Measurements from ENCODE around the gene CALCOCO2. TPM values are rescaled to one million over a fixed set of nuclear protein-coding genes. Genes with fewer than 3 reads are reported as not detected.
A peak's percentile ranks its signal among the peaks of the same experiment; 100 is the strongest.

The CALCOCO2 gene
- total and polyA plus RNA-seq, 2 of the 13 experiments (the other 11 are each of a cell fraction or from before 2014, with no cell fraction given) = 72.9 to 111 TPM

DNA sequence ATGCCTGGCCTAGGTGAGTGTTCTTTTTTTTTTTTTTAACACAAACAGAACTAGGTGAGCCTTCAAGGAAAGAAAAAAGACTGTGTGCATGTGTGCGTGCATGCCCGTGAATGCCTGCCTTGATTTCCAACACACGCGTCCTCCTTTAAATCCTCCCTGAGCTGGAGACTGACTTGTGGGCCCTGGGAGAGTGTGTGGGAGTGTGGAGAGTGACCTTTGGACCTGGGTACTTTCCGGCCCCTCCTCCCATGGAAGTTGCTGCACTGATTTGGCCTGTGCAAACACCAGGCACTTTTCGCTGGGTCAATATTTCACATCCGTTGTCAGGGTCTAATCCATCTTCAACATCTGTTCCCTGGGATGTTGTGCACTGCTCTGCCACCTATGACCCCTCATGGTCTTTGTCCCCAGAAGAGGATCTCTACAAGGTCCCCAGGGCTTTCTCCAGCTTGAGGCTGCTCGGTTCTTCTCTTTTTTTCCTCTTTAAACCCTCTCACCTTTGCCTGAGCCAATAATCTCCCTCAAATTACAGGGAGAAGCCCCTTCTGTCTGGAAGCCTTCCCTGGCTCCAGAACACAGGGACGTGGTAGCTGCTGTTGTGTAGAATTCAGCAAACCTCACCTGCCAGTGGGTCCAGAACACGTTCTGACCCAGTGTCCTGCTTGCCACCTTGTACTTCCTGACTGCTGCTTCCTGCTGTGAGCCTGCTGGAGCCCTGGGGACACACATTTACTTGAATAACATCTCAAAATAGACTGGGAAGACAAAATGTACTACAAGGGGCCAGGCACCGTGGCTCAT lies 40.9 kb downstream of the CALCOCO2 start (continued):
- TF ChIP-seq, protein P1, sequence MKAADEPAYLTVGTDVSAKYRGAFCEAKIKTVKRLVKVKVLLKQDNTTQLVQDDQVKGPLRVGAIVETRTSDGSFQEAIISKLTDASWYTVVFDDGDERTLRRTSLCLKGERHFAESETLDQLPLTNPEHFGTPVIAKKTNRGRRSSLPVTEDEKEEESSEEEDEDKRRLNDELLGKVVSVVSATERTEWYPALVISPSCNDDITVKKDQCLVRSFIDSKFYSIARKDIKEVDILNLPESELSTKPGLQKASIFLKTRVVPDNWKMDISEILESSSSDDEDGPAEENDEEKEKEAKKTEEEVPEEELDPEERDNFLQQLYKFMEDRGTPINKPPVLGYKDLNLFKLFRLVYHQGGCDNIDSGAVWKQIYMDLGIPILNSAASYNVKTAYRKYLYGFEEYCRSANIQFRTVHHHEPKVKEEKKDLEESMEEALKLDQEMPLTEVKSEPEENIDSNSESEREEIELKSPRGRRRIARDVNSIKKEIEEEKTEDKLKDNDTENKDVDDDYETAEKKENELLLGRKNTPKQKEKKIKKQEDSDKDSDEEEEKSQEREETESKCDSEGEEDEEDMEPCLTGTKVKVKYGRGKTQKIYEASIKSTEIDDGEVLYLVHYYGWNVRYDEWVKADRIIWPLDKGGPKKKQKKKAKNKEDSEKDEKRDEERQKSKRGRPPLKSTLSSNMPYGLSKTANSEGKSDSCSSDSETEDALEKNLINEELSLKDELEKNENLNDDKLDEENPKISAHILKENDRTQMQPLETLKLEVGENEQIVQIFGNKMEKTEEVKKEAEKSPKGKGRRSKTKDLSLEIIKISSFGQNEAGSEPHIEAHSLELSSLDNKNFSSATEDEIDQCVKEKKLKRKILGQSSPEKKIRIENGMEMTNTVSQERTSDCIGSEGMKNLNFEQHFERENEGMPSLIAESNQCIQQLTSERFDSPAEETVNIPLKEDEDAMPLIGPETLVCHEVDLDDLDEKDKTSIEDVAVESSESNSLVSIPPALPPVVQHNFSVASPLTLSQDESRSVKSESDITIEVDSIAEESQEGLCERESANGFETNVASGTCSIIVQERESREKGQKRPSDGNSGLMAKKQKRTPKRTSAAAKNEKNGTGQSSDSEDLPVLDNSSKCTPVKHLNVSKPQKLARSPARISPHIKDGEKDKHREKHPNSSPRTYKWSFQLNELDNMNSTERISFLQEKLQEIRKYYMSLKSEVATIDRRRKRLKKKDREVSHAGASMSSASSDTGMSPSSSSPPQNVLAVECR (CRISPR knock-in tag; IDR thresholded peaks at IDR 0.05; ENCODE audit: borderline replicate concordance) = peak; percentile 81; the same call in 1 of the 2 replicates
- no peak for TF ChIP-seq FLYWCH1 (CRISPR knock-in tag; IDR thresholded peaks at IDR 0.05)
- no peak for TF ChIP-seq SETDB1 (CRISPR knock-in tag; IDR thresholded peaks at IDR 0.05; ENCODE audit: borderline replicate concordance)
- peak; percentile 73; the same call in 1 of the 2 replicates for TF ChIP-seq KLF15 (CRISPR knock-in tag; IDR thresholded peaks at IDR 0.05; ENCODE audit: borderline replicate concordance)
- peak; percentile 79 for TF ChIP-seq ZFX (CRISPR knock-in tag; IDR thresholded peaks at IDR 0.05; ENCODE audit: low read depth)
- peak; percentile 97; the same call in 1 of the 2 replicates for TF ChIP-seq ZNF556 (CRISPR knock-in tag; IDR thresholded peaks at IDR 0.05; ENCODE audit: borderline replicate concordance)
- 0 out of 2 replicates have a peak, but pooled peaks have one; percentile 87 for TF ChIP-seq DNMT3B (CRISPR knock-in tag; conservative IDR thresholded peaks at IDR 0.05)
- TF ChIP-seq NR2F6 (IDR thresholded peaks at IDR 0.05) = peak; percentile 99
- TF ChIP-seq NR2F6 (CRISPR knock-in tag; IDR thresholded peaks at IDR 0.05) = peak; percentile 100
- no peak for TF ChIP-seq KLF12 (CRISPR knock-in tag; IDR thresholded peaks at IDR 0.05; ENCODE audit: borderline replicate concordance)
- TF ChIP-seq ZNF235 (CRISPR knock-in tag; IDR thresholded peaks at IDR 0.05; ENCODE audit: borderline replicate concordance) = no peak; the same call in 1 of the 2 replicates
- TF ChIP-seq ZNF577 (CRISPR knock-in tag; IDR thresholded peaks at IDR 0.05; ENCODE audit: borderline replicate concordance, low read depth) = no peak
- peak; percentile 45; the same call in 1 of the 2 replicates for TF ChIP-seq RAD21 (CRISPR knock-in tag; IDR thresholded peaks at IDR 0.05)
- TF ChIP-seq ZSCAN30 (CRISPR knock-in tag; IDR thresholded peaks at IDR 0.05) = no peak
- TF ChIP-seq ZNF567 (CRISPR knock-in tag; IDR thresholded peaks at IDR 0.05; ENCODE audit: borderline replicate concordance) = no peak; the same call in 1 of the 2 replicates
- no peak for TF ChIP-seq SMARCE1 (IDR thresholded peaks at IDR 0.05; ENCODE audit: borderline replicate concordance)
- TF ChIP-seq CBX5 (CRISPR knock-in tag; IDR thresholded peaks at IDR 0.05; ENCODE audit: borderline replicate concordance) = peak; percentile 97
- TF ChIP-seq, protein P2, sequence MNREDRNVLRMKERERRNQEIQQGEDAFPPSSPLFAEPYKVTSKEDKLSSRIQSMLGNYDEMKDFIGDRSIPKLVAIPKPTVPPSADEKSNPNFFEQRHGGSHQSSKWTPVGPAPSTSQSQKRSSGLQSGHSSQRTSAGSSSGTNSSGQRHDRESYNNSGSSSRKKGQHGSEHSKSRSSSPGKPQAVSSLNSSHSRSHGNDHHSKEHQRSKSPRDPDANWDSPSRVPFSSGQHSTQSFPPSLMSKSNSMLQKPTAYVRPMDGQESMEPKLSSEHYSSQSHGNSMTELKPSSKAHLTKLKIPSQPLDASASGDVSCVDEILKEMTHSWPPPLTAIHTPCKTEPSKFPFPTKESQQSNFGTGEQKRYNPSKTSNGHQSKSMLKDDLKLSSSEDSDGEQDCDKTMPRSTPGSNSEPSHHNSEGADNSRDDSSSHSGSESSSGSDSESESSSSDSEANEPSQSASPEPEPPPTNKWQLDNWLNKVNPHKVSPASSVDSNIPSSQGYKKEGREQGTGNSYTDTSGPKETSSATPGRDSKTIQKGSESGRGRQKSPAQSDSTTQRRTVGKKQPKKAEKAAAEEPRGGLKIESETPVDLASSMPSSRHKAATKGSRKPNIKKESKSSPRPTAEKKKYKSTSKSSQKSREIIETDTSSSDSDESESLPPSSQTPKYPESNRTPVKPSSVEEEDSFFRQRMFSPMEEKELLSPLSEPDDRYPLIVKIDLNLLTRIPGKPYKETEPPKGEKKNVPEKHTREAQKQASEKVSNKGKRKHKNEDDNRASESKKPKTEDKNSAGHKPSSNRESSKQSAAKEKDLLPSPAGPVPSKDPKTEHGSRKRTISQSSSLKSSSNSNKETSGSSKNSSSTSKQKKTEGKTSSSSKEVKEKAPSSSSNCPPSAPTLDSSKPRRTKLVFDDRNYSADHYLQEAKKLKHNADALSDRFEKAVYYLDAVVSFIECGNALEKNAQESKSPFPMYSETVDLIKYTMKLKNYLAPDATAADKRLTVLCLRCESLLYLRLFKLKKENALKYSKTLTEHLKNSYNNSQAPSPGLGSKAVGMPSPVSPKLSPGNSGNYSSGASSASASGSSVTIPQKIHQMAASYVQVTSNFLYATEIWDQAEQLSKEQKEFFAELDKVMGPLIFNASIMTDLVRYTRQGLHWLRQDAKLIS (CRISPR knock-in tag; IDR thresholded peaks at IDR 0.05) = 0 out of 2 replicates have a peak, but pooled peaks have one; percentile 55
- peak; percentile 100 for TF ChIP-seq HDAC1 (CRISPR knock-in tag; IDR thresholded peaks at IDR 0.05)
- TF ChIP-seq RNF2 (conservative IDR thresholded peaks at IDR 0.05; ENCODE audit: low read depth) = peak; percentile 65
- no peak for TF ChIP-seq MBNL3 (CRISPR knock-in tag; conservative IDR thresholded peaks at IDR 0.05)
- peak; percentile 99 for TF ChIP-seq ZNF350 (CRISPR knock-in tag; IDR thresholded peaks at IDR 0.05; ENCODE audit: borderline replicate concordance, low read depth)
- no peak for TF ChIP-seq ZNF17 (CRISPR knock-in tag; IDR thresholded peaks at IDR 0.05)
